HG02763 (cell line): ENCODE results near the gene TMEM238.
"Not testable (repeated sequence)": the region's sequence is repeated elsewhere in the genome, so short reads cannot be mapped to it uniquely, and the experiment has no call there.

Experiments
- ATAC-seq: cut with Tn5 transposase; IDR thresholded peaks from one replicate; pipeline ENCODE4 v1.9.1; 2021; ENCODE audit warnings: mild to moderate bottlenecking, moderate library complexity; ENCODE audit not compliant: unreplicated experiment

Gene TMEM238

DNA sequence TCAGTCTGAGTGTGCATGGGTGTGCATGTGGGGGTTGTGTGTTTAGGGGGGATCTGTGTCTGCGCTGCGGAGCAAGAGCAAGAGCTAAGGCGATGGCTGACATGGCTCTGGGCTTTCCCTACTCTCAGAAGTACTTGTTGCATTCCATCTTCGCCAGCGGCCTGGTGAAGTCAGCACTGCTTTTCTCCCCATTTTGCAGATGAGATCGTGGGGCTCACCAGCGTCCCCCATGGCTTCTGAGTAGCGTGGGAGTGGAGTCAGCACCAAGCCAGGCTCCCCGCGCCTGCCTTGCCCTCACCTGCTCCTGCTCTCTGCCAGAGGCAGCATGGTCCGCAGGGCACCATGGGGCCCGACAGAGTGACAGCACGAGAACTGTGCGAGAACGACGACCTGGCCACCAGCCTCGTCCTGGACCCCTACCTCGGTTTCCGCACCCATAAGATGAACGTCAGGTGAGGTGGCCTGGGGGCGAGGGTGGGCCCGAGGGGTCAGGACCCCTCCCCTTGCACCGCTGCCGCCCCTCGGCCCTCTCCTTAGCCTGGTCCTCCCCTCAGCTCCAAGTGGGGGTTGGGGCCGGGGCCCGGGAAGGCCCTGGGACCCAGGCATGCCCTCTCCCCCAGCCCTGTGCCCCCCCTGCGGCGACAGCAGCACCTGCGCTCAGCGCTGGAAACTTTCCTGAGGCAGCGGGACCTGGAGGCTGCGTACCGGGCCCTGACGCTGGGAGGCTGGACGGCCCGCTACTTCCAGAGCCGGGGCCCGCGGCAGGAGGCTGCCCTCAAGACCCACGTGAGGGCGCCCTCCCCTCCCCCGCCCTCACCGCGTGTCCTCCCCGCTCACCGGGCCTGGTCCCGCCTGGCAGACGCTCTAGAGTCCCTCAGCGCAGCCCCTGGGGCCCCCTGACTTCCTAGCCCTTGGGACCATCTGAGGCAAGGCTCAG, 42.2 kb downstream of the TMEM238 start:
- no peak for ATAC-seq

DNA sequence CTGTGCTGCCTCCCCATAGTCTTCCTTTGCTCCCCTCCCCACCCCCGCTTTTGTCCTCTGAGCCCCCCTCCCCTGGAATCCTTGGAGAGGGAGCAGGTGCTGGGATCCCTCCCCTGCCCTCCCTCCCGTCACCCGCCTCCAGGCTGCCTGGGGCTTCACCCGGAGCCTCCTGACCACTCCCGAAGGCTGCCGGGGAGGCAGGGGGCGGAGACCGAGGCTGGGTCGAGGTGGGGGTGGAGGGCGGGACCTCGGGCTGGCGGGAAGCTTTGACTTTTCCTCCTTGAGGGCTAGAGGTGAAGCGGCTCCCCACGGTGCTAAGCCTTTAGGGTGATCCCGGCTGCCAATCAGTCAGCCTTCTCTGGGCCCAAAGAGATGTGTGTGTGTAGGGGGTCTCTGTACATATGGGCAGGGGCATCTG, 42.9 kb downstream of the TMEM238 start:
- no peak for ATAC-seq

DNA sequence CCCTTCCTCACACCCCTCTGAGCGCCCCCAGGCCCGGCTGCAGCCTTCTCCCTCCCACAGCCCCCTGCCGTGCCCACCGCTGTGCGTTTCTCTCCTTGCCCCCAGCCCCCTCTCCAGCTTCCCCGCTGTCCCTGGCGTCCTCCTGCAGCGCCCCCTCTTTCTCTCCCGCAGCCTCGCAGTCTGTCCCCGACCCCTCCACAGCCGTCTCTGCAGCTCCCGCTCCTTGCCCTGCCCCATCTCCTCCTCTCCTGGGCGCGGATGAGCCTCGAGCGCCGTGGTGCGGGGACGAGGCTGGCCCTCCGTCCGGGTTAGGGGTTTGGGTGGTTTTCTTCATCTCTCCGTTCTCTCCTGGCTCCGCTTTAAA, 43.3 kb downstream of the TMEM238 start:
- no peak for ATAC-seq

DNA sequence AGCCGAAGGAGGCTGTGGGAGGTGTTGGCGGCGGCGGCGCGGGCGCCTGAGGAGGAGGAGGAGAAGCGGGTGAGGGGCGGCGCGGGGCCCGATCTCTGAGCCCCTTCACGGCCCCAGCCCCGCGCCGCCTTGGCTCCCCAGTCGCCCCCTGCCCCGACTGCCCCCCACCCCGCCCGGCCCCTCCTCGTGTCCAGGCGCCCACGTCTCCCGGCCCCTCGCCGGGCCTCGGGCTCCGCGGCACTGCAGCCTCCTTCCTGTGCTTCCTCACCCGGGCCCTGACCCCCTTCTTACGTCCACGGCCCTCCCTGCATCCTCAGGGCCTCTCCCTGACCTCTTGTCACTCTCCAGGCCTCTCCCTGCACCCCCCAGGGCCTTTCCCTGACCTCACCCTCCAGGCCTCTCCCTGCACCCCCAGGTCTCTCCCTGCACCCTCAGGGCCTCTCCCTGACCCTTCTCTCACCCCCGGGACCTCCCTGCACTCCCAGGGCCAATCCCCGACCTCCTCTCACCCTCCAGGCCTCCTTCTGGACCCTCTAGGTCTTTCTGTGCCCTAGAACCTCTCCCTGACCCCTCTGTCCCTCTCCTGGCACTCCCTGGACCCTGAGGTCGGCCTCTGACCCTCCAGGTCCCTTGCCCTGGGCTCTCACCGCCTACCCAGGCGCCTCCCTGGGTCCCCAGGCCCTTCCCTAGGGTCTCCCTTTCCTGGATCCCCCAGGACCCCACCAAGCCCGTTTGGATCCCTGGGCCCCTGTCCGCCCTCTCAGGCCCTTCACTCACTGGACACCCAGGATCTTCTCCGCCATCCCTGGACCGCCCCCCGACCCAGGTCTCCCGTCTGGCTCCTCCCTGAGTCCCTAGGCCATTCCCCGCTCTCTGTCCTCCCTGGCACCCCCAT, 44.0 kb downstream of the TMEM238 start:
- ATAC-seq: no peak

DNA sequence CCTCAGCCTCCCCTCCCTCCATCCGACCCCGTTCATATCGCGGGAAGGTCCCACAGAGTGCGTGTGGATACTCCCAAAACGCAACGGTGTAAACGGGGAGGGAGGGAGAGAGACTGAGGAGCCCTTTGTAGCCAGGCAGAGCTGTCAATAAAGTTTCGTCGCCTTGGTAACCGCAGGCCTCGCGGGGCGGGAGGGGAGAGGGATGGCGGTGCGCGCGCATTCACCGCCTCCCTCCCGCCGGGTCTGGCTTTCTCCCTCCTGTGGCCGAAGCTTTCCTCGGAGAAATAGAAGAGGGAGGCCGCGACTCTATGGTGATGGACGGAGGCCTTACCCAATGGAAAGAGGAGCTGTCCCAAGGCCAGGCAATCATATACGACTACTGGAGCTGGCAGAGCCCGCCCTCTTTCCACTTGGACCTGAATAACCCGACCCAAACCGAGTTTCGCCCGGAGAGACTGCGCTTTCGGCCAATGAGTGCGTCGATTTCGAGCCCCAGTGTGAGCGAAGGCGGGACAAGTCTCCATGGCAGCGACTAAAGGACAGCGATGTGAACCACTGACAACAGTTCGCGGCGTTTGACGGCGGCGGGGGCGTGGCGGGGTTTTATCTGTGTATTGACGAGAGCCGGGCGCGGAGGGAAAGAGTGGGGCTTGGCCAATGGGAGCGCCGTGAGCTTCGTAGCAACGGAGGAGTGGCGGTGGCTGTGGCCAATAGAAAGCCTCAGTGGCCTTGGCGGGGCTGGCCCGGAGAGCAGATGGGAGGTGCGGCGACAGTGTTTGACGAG, 44.8 kb downstream of the TMEM238 start, which contains the start of gene KMT5C:
Gene KMT5C (plus strand): TSS at position 772 of the 784 bp plus-strand sequence. CDS start 2,061 bp downstream, outside the sequence.
- peak; percentile 85 for ATAC-seq

DNA sequence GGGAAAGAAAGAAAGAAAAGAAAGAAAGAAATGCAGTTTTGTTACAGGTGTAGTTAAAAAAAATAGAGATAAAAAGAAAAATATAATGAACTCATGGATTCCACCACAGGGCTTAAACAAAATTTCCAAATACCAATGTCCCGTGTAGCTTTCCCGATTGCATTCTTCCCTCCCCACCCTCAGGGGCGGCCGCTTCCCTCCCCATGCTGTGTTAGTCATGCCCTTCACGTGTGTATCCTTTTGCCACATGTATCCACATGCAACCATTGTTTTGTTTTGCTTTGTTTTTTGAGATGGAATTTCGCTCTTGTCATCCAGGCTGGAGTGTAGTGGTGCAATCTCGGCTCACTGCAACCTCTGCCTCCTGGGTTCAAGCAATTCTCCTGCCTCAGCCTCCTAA, 48.0 kb downstream of the TMEM238 start:
- no peak for ATAC-seq

DNA sequence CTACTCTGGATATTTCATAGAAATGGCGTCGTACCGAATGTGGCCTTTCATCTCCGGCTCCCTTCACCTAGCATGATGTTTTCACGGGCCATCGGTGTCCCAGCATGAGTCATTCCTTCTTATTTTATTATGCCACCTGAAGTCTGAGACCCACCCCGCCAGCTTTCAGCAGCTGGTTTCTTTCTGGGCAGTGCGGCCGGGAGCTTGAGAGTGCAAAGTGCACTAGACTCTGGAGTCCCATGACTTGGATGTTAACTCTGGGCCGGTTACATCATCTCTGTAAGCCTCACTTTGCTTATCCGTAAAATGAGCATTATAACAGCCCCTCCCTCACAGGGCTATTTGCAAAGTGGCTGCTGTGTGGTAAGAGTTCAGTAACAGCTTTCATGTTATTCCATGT, 50.2 kb downstream of the TMEM238 start:
- no peak for ATAC-seq

DNA sequence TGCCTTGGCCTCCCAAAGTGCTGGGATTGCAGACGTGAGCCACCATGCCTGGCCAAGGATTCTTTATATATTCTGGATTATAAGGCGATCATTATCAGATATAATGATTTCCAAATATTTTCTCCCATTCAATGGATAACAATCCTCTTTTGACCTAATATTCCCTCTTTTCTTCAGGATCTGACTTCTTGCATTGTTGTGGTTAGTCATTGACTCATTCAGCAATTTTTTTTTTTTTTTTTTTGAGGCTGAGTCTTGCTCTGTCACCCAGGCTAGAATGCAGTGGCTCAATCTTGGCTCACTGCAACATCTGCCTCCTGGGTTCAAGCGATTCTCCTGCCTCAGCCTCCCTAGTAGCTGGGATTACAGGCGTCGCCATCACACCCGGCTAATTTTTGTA, 54.3 kb downstream of the TMEM238 start:
- not testable (repeated sequence) for ATAC-seq
